ENCODE results near the gene PLXNA2.

DNA sequence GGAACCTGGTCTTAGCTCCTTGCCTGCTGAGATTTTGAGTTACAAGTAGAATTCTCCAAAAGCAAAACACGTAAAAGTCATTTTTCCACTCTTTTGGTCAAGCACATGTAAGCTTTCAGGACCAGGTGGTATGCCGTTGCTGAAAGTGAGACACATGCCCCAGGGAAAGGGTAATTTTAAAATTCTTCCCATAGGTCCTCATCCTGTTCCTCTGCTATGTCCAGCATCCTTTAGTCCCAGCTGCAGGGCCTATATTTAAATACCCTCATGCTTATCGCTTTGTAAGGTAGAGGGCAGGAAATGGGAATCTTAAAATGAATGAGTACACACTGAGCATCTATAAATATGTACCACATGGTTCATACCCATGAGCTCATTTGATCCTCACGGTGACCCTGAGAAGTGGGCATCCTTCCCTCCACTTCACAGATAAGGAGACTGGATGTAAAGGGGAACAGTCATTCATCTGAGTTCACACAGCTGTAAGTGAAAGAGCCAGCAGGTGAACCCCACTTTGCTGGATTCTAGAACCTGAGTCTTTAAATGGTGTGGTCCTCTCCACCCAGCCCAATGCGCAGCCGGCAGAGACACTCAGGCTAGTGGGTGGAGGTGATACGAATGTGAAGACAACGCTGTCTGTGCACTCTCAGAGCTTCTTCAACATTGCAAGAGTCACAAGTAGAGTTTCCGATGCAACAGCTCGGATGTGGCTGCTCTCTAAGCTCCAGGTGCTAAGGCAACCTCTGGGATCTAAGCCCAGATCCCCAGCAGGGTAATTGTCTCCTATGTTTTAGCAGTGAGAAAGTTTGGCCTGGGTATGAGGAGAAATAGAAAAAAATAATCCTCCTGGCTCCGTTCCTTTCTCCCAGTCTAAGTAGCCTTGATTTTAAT lies 163.5 kb downstream of the PLXNA2 start:
- TF ChIP-seq, protein P1, sequence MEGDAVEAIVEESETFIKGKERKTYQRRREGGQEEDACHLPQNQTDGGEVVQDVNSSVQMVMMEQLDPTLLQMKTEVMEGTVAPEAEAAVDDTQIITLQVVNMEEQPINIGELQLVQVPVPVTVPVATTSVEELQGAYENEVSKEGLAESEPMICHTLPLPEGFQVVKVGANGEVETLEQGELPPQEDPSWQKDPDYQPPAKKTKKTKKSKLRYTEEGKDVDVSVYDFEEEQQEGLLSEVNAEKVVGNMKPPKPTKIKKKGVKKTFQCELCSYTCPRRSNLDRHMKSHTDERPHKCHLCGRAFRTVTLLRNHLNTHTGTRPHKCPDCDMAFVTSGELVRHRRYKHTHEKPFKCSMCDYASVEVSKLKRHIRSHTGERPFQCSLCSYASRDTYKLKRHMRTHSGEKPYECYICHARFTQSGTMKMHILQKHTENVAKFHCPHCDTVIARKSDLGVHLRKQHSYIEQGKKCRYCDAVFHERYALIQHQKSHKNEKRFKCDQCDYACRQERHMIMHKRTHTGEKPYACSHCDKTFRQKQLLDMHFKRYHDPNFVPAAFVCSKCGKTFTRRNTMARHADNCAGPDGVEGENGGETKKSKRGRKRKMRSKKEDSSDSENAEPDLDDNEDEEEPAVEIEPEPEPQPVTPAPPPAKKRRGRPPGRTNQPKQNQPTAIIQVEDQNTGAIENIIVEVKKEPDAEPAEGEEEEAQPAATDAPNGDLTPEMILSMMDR (IDR thresholded peaks at IDR 0.05), result no peak
- no peak for TF ChIP-seq POLR2A (IDR thresholded peaks at IDR 0.05)
- TF ChIP-seq EP300 (IDR thresholded peaks at IDR 0.05), result no peak
